HepG2 (cell line): Measurements from ENCODE around the gene KCTD16. TPM values are rescaled to one million over a fixed set of nuclear protein-coding genes. Genes with fewer than 3 reads are reported as not detected.

Experiments
- ATAC-seq: fragments of 200-7000 bp; cut with Tn5 transposase; 3 replicates; pipeline ENCODE4 v1.9.1; 2020; ENCODE audit warnings: mild to moderate bottlenecking, moderate library complexity
- BruUV-seq: library from RNA; stranded (reverse); fragments of 400-500 nt; replicated peaks from 2 replicates; lab custom pipeline; 2021; lab: Mats Ljungman, UMichigan
- CTCF ChIA-PET: fragments of 300-600 bp; formaldehyde crosslinking; extraction: SDS; loops from one replicate; lab custom pipeline; 2021; ENCODE audit warnings: low total read pairs, inconsistent platforms, low intra/inter-chr PET ratio; lab: Yijun Ruan, JAX
- POLR2A ChIA-PET: fragments of 350-600 bp; sonication (Branson Sonifier 250); formaldehyde crosslinking; loops from one replicate; lab custom pipeline; 2020; ENCODE audit warnings: antibody characterized with exemption, inconsistent platforms; lab: Yijun Ruan, JAX
- DNase-seq: peaks from one replicate; pipeline ENCODE4 v3.0.0-alpha.2; 2015; ENCODE audit warnings: low spot score
- FAIRE-seq: peaks from 3 replicates; lab custom pipeline; 2011; peaks lifted over from hg19 to GRCh38; lab: Jason Lieb, UNC
- H2AFZ ChIP-seq: one replicate; pipeline ENCODE4 v1.6.1; 2011; ENCODE audit warnings: low read length, inconsistent platforms
- H3K27ac ChIP-seq: fragments of 300-600 bp; 3 replicates; pipeline ENCODE4 v1.8.0; 2011; ENCODE audit warnings: mixed run types, mild to moderate bottlenecking, mixed read lengths, low read length, inconsistent platforms; ENCODE audit not compliant: insufficient read depth; ENCODE audit errors: extremely low read length
- H3K27me3 ChIP-seq, 2 experiments: fragments of 200-600 bp in 1 of 2; 2 replicates in 1 of 2; 3 replicates in 1 of 2; pipeline versions ENCODE4 v1.6.0 to v1.8.0; 2011; ENCODE audit warnings: low read length in 2 of 2, mild to moderate bottlenecking in 2 of 2, moderate library complexity in 2 of 2, inconsistent platforms in 1 of 2; ENCODE audit not compliant: insufficient read depth in 2 of 2, control insufficient read depth in 1 of 2
- H3K36me3 ChIP-seq, 2 experiments: fragments of 200-600 bp in 1 of 2; replicated peaks in 1 of 2; 2 replicates in 1 of 2; 3 replicates in 1 of 2; pipeline versions ENCODE4 v1.5.1 to v1.8.0; 2011; ENCODE audit warnings: low read length in 2 of 2, inconsistent platforms in 1 of 2; ENCODE audit not compliant: insufficient read depth in 2 of 2, control insufficient read depth in 1 of 2
- H3K4me1 ChIP-seq: 2 replicates; pipeline ENCODE4 v1.5.1; 2012; ENCODE audit warnings: low read length, inconsistent platforms; ENCODE audit not compliant: insufficient read depth
- H3K4me2 ChIP-seq: 2 replicates; pipeline ENCODE4 v1.6.0; 2011; ENCODE audit warnings: low read depth, low read length, inconsistent platforms
- H3K4me3 ChIP-seq, 3 experiments: fragments of 200-600 bp in 1 of 3; sonication (generic), shearing (Covaris generic) in 1 of 3; replicated peaks in 1 of 3; 2 replicates each; pipeline ENCODE4 v1.5.1; 2011 to 2016; ENCODE audit warnings: low read length in 3 of 3, inconsistent platforms in 2 of 3, low read depth in 2 of 3, mild to moderate bottlenecking in 2 of 3, control low read depth in 1 of 3, mixed read lengths in 1 of 3; ENCODE audit not compliant: insufficient read depth in 1 of 3
- H3K79me2 ChIP-seq: one replicate; pipeline ENCODE4 v1.6.1; 2011; ENCODE audit warnings: low read length, inconsistent platforms; ENCODE audit not compliant: insufficient read depth
- H3K9ac ChIP-seq: 2 replicates; pipeline ENCODE4 v1.6.0; 2011; ENCODE audit warnings: mild to moderate bottlenecking, low read depth, low read length, inconsistent platforms; ENCODE audit not compliant: insufficient read depth
- H3K9me3 ChIP-seq: 2 replicates; pipeline ENCODE4 v1.5.1; 2012; ENCODE audit warnings: mild to moderate bottlenecking, low read length
- H4K20me1 ChIP-seq: 2 replicates; pipeline ENCODE4 v1.6.0; 2011; ENCODE audit warnings: inconsistent platforms, mild to moderate bottlenecking, low read length, moderate library complexity; ENCODE audit not compliant: insufficient read depth
- CHD2 ChIP-seq: IDR thresholded peaks from 2 replicates; pipeline ENCODE4 v1.6.1; 2011; ENCODE audit warnings: low read depth, low read length, improper control_type of control experiment
- DMAP1 ChIP-seq: IDR thresholded peaks from 2 replicates; pipeline ENCODE4 v1.6.1; 2016
- E2F2 ChIP-seq: sonication (generic); formaldehyde crosslinking; IDR thresholded peaks from 2 replicates; pipeline ENCODE4 v1.4.0; 2020; ENCODE audit warnings: missing genetic modification reagents, borderline replicate concordance
- PAXIP1 ChIP-seq: sonication (generic); formaldehyde crosslinking; conservative IDR thresholded peaks from 2 replicates; pipeline ENCODE4 v1.4.0; 2020; ENCODE audit warnings: mild to moderate bottlenecking, missing genetic modification reagents, moderate library complexity
- PHF21A ChIP-seq: sonication (generic); formaldehyde crosslinking; IDR thresholded peaks from 2 replicates; pipeline ENCODE4 v1.5.0; 2020; ENCODE audit warnings: mild to moderate bottlenecking, missing genetic modification reagents
- POLR2AphosphoS2 ChIP-seq: IDR thresholded peaks from 2 replicates; pipeline ENCODE4 v1.6.1; 2011; ENCODE audit warnings: low read depth, low read length, improper control_type of control experiment
- SYNCRIP ChIP-seq: fragments of 200-400 bp; formaldehyde crosslinking; IDR thresholded peaks from 2 replicates; pipeline ENCODE4 v1.6.1; 2018; ENCODE audit warnings: mild to moderate bottlenecking, low read depth, low read length; ENCODE audit not compliant: insufficient read depth
- TEAD3 ChIP-seq: optimal IDR thresholded peaks from 2 replicates; pipeline ENCODE3; 2016; ENCODE audit warnings: borderline replicate concordance
- TRIM24 ChIP-seq: sonication (generic); formaldehyde crosslinking; IDR thresholded peaks from 2 replicates; pipeline ENCODE4 v1.8.0; 2022; ENCODE audit warnings: mild to moderate bottlenecking, missing genetic modification reagents
- WIZ ChIP-seq: sonication (generic); formaldehyde crosslinking; IDR thresholded peaks from 2 replicates; pipeline ENCODE4 v1.5.1; 2020; ENCODE audit warnings: mild to moderate bottlenecking, missing genetic modification reagents
- ZNF264 ChIP-seq: sonication (generic); formaldehyde crosslinking; IDR thresholded peaks from 2 replicates; pipeline ENCODE4 v1.4.0; 2020; ENCODE audit warnings: missing genetic modification reagents
- ZNF501 ChIP-seq: sonication (generic); formaldehyde crosslinking; IDR thresholded peaks from 2 replicates; pipeline ENCODE4 v1.5.1; 2020; ENCODE audit warnings: mild to moderate bottlenecking, moderate library complexity, missing genetic modification reagents
- ZNF552 ChIP-seq: sonication (generic); formaldehyde crosslinking; IDR thresholded peaks from 2 replicates; pipeline ENCODE4 v1.9.0; 2022; ENCODE audit warnings: missing genetic modification reagents, mild to moderate bottlenecking, borderline replicate concordance
- ZNF644 ChIP-seq: IDR thresholded peaks from 2 replicates; pipeline ENCODE4 v1.6.1; 2016; ENCODE audit warnings: low read depth
- ZNF737 ChIP-seq: sonication (generic); formaldehyde crosslinking; IDR thresholded peaks from 2 replicates; pipeline ENCODE4 v1.5.0; 2020; ENCODE audit warnings: missing genetic modification reagents, mild to moderate bottlenecking, borderline replicate concordance
- WGBS: methylation state at CpG from one replicate; pipeline ENCODE4 v1.1.6; 2017; ENCODE audit warnings: low lambda C conversion rate; 5-methylcytosine and 5-hydroxymethylcytosine counted together
- in situ Hi-C: cut with HindIII; loops from 2 replicates; pipeline ENCODE4 v1.10.0; 2017; ENCODE audit warnings: low pct_unique_long_range_greater_than_20kb; ENCODE audit not compliant: extremely low pct_ligation_motif_present
- intact Hi-C: fragments of 100-400 bp; cut with micrococcal nuclease; formaldehyde crosslinking; loops from one replicate; pipeline ENCODE4 v1.10.0; 2022; ENCODE audit not compliant: unreplicated experiment
- polyA plus RNA-seq, 8 experiments: library from polyadenylated mRNA; depleted of rRNA in 3 of 8; stranded (reverse) in 7 of 8; unstranded in 1 of 8; fragments of >200 nt; fragmentation: Illumina TruSeq in 4 of 8; extraction: Trizol in 4 of 8; gene quantifications; 2 replicates each; pipeline versions ENCODE4 v1.2.1 to v1.2.3, GENCODE V29; 2011 to 2016; ENCODE audit warnings: low read depth in 4 of 8, missing spikeins in 1 of 8, mixed read lengths in 1 of 8; ENCODE audit not compliant: insufficient read depth in 1 of 8
- total RNA-seq, 5 experiments: library from RNA; depleted of rRNA; stranded (reverse); fragments of >200 nt; fragmentation: Illumina TruSeq; extraction: Trizol; gene quantifications; 2 replicates each; pipeline ENCODE4 v1.2.3, GENCODE V29; 2016; ENCODE audit warnings: low read depth in 1 of 5

Gene KCTD16
- total and polyA plus RNA-seq, 2 of the 13 experiments (the other 11 are each of a cell fraction or from before 2014, with no cell fraction given): 0.02 to 0.09 TPM

GRCh38 chr5:144313147-144313726 is 142.6 kb downstream of the KCTD16 start (continued):
- TF ChIP-seq CHD2: no peak

GRCh38 chr5:144315026-144315425 is 144.4 kb downstream of the KCTD16 start:
- Histone ChIP-seq H3K4me1 (peaks cover 8% of the 10 kb centered on the region), H3K27ac (no peak overlapping the region), H2AFZ (no peak overlapping the region), H3K9me3 (no peaks in the 10 kb centered on the region), H3K4me2 (no peak overlapping the region), H3K79me2 (no peaks in the 10 kb centered on the region), H3K9ac (no peak overlapping the region), H3K27me3 (no peaks in the 10 kb centered on the region)
- DNase-seq (no peak), FAIRE-seq (no peak), ATAC-seq (no peak)
- in situ Hi-C loops: no loop called here
- 9% methylated on average over 4 of the region's 4 CpGs for WGBS
- no peak for TF ChIP-seq POLR2AphosphoS2
- TF ChIP-seq E2F2 (CRISPR knock-in tag): no peak
- no peak for TF ChIP-seq ZNF737 (CRISPR knock-in tag)
- no peak for TF ChIP-seq ZNF552 (CRISPR knock-in tag)
- no peak for TF ChIP-seq ZNF264 (CRISPR knock-in tag)
- TF ChIP-seq TRIM24 (CRISPR knock-in tag): no peak
- no peak for TF ChIP-seq PHF21A (CRISPR knock-in tag)
- TF ChIP-seq TEAD3 (CRISPR knock-in tag): no peak
- TF ChIP-seq PAXIP1 (CRISPR knock-in tag): no peak
- no peak for TF ChIP-seq DMAP1
- no peak for TF ChIP-seq WIZ (CRISPR knock-in tag)
- no peak for TF ChIP-seq ZNF644 (CRISPR knock-in tag)
- no peak for TF ChIP-seq SYNCRIP
- no peak for TF ChIP-seq ZNF501 (CRISPR knock-in tag)
- TF ChIP-seq, all 625 proteins: peak for 0
- ChIA-PET POLR2A (no interaction called here), CTCF (no interaction called here)
- intact Hi-C loops: no loop called here
- H3K36me3 ChIP-seq: no peaks in the 10 kb centered on the region
- no peak overlapping the region for H3K4me3 ChIP-seq
- no peaks in the 10 kb centered on the region for H4K20me1 ChIP-seq
- no TSS peak for BruUV-seq
